ENCODE measurements around the gene TRIM29. TPM values are rescaled to one million over a fixed set of nuclear protein-coding genes. Genes with fewer than 3 reads are reported as not detected.

TRIM29 gene
- total RNA-seq, 1 experiment from 2014 or later: 2.1 TPM

GRCh38 chr11:120185706-120186455, 48.0 kb upstream of the TRIM29 start:
- no peak overlapping the region for H3K27ac Mint-ChIP-seq (ENCODE audit: unreplicated experiment)
- TF ChIP-seq CTCF (IDR thresholded peaks at IDR 0.05; ENCODE audit: unreplicated experiment): no peak
- intact Hi-C loops (cut with micrococcal nuclease; ENCODE audit: unreplicated experiment): no loop called here
- no peaks in the 10 kb centered on the region for H3K36me3 Mint-ChIP-seq (ENCODE audit: insufficient read depth, unreplicated experiment)
- no peak for DNase-seq
- H3K4me3 Mint-ChIP-seq (ENCODE audit: low read depth, unreplicated experiment): no peak overlapping the region
- no peaks in the 10 kb centered on the region for H3K9me3 Mint-ChIP-seq (ENCODE audit: low read depth, unreplicated experiment)
- H3K4me1 Mint-ChIP-seq (ENCODE audit: low read depth, unreplicated experiment): peaks cover 9% of the 10 kb centered on the region
- CTCF ChIA-PET: interaction anchor here (0.8 kb wide), 1 partner anchor 153 kb away, joined by 5 read pairs; no protein-coding TSS in a partner anchor
- H3K27me3 Mint-ChIP-seq (ENCODE audit: unreplicated experiment): peaks cover 64% of the 10 kb centered on the region
- BruUV-seq (replicated peaks): no TSS peak

GRCh38 chr11:120184946-120185705, 47.2 kb upstream of the TRIM29 start:
- no peaks in the 10 kb centered on the region for H3K9me3 Mint-ChIP-seq (ENCODE audit: low read depth, unreplicated experiment)
- H3K27ac Mint-ChIP-seq (ENCODE audit: unreplicated experiment): no peak overlapping the region
- no peak for TF ChIP-seq CTCF (IDR thresholded peaks at IDR 0.05; ENCODE audit: unreplicated experiment)
- BruUV-seq (replicated peaks): no TSS peak
- DNase-seq: no peak
- intact Hi-C loops (cut with micrococcal nuclease; ENCODE audit: unreplicated experiment): no loop called here
- CTCF ChIA-PET: interaction anchor here (0.8 kb wide), 1 partner anchor 154 kb away, joined by 5 read pairs; no protein-coding TSS in a partner anchor
- H3K27me3 Mint-ChIP-seq (ENCODE audit: unreplicated experiment): peaks cover 64% of the 10 kb centered on the region
- peaks cover 9% of the 10 kb centered on the region for H3K4me1 Mint-ChIP-seq (ENCODE audit: low read depth, unreplicated experiment)
- no peaks in the 10 kb centered on the region for H3K36me3 Mint-ChIP-seq (ENCODE audit: insufficient read depth, unreplicated experiment)
- no peak overlapping the region for H3K4me3 Mint-ChIP-seq (ENCODE audit: low read depth, unreplicated experiment)

GRCh38 chr11:120184371-120184945, 46.5 kb upstream of the TRIM29 start:
- no peak overlapping the region for H3K27ac Mint-ChIP-seq (ENCODE audit: unreplicated experiment)
- H3K4me3 Mint-ChIP-seq (ENCODE audit: low read depth, unreplicated experiment): no peak overlapping the region
- CTCF ChIA-PET: no interaction called here
- H3K36me3 Mint-ChIP-seq (ENCODE audit: insufficient read depth, unreplicated experiment): no peaks in the 10 kb centered on the region
- DNase-seq: no peak
- peaks cover 70% of the 10 kb centered on the region for H3K27me3 Mint-ChIP-seq (ENCODE audit: unreplicated experiment)
- no TSS peak for BruUV-seq (replicated peaks)
- TF ChIP-seq CTCF (IDR thresholded peaks at IDR 0.05; ENCODE audit: unreplicated experiment): no peak
- H3K4me1 Mint-ChIP-seq (ENCODE audit: low read depth, unreplicated experiment): peaks cover 9% of the 10 kb centered on the region
- intact Hi-C loops (cut with micrococcal nuclease; ENCODE audit: unreplicated experiment): no loop called here
- H3K9me3 Mint-ChIP-seq (ENCODE audit: low read depth, unreplicated experiment): no peaks in the 10 kb centered on the region

GRCh38 chr11:120183701-120184141, 45.8 kb upstream of the TRIM29 start:
- DNase-seq: no peak
- intact Hi-C loops (cut with micrococcal nuclease; ENCODE audit: unreplicated experiment): no loop called here
- CTCF ChIA-PET: no interaction called here
- peaks cover 72% of the 10 kb centered on the region for H3K27me3 Mint-ChIP-seq (ENCODE audit: unreplicated experiment)
- H3K27ac Mint-ChIP-seq (ENCODE audit: unreplicated experiment): no peak overlapping the region
- no peaks in the 10 kb centered on the region for H3K36me3 Mint-ChIP-seq (ENCODE audit: insufficient read depth, unreplicated experiment)
- peaks cover 9% of the 10 kb centered on the region for H3K4me1 Mint-ChIP-seq (ENCODE audit: low read depth, unreplicated experiment)
- H3K9me3 Mint-ChIP-seq (ENCODE audit: low read depth, unreplicated experiment): no peaks in the 10 kb centered on the region
- no peak for TF ChIP-seq CTCF (IDR thresholded peaks at IDR 0.05; ENCODE audit: unreplicated experiment)
- no peak overlapping the region for H3K4me3 Mint-ChIP-seq (ENCODE audit: low read depth, unreplicated experiment)
- no TSS peak for BruUV-seq (replicated peaks)
